SK-N-SH treated with all-trans-retinoic acid at 6 μM for 48 hours (cell line): ENCODE data around the gene RAC3.

ENCODE experiments used
- ARNTL ChIP-seq: fragments of 450-650 bp; formaldehyde crosslinking; IDR thresholded peaks from 2 replicates; pipeline ENCODE4 v1.5.0; 2020; ENCODE audit warnings: low read depth, mild to moderate bottlenecking, moderate library complexity, borderline replicate concordance
- BACH2 ChIP-seq: fragments of 250-450 bp; sonication (Bioruptor Pico); IDR thresholded peaks from 2 replicates; pipeline ENCODE4 v1.9.0; 2021; ENCODE audit warnings: mild to moderate bottlenecking, borderline replicate concordance
- ESRRG ChIP-seq: fragments of 250-450 bp; sonication (Bioruptor Pico); IDR thresholded peaks from 2 replicates; pipeline ENCODE4 v1.6.1; 2021; ENCODE audit warnings: mild to moderate bottlenecking
- OSR1 ChIP-seq: fragments of 250-450 bp; sonication (Bioruptor Pico); IDR thresholded peaks from 2 replicates; pipeline ENCODE4 v1.8.0; 2022; ENCODE audit warnings: moderate library complexity, mild to moderate bottlenecking, inconsistent platforms
- PPARA ChIP-seq: fragments of 250-450 bp; sonication (Bioruptor Pico); IDR thresholded peaks from 2 replicates; pipeline ENCODE4 v1.5.0; 2020; ENCODE audit warnings: mild to moderate bottlenecking, borderline replicate concordance
- RARB ChIP-seq: fragments of 250-450 bp; sonication (Bioruptor Pico); IDR thresholded peaks from 2 replicates; pipeline ENCODE4 v1.8.0; 2021; ENCODE audit warnings: mild to moderate bottlenecking, moderate library complexity
- ZFP3 ChIP-seq: fragments of 250-450 bp; sonication (Bioruptor Pico); IDR thresholded peaks from 2 replicates; pipeline ENCODE4 v1.5.0; 2020; ENCODE audit warnings: mild to moderate bottlenecking, moderate library complexity
- ZFP30 ChIP-seq: fragments of 450-650 bp; formaldehyde crosslinking; IDR thresholded peaks from 2 replicates; pipeline ENCODE4 v1.5.0; 2022; ENCODE audit warnings: mild to moderate bottlenecking, moderate library complexity
- TF ChIP-seq, protein P1 (sequence below): fragments of 250-450 bp; sonication (Bioruptor Pico); IDR thresholded peaks from 2 replicates; pipeline ENCODE4 v1.8.0; 2020; ENCODE audit warnings: mild to moderate bottlenecking, moderate library complexity, borderline replicate concordance
- TF ChIP-seq, protein P2 (sequence below): fragments of 250-450 bp; sonication (Bioruptor Pico); IDR thresholded peaks from 2 replicates; pipeline ENCODE4 v1.8.0; 2021; ENCODE audit warnings: low read depth, mild to moderate bottlenecking, moderate library complexity, borderline replicate concordance

- no peak for TF ChIP-seq ARNTL (CRISPR knock-in tag)
- no peak for TF ChIP-seq ZFP30 (CRISPR knock-in tag)
- TF ChIP-seq, protein P1, sequence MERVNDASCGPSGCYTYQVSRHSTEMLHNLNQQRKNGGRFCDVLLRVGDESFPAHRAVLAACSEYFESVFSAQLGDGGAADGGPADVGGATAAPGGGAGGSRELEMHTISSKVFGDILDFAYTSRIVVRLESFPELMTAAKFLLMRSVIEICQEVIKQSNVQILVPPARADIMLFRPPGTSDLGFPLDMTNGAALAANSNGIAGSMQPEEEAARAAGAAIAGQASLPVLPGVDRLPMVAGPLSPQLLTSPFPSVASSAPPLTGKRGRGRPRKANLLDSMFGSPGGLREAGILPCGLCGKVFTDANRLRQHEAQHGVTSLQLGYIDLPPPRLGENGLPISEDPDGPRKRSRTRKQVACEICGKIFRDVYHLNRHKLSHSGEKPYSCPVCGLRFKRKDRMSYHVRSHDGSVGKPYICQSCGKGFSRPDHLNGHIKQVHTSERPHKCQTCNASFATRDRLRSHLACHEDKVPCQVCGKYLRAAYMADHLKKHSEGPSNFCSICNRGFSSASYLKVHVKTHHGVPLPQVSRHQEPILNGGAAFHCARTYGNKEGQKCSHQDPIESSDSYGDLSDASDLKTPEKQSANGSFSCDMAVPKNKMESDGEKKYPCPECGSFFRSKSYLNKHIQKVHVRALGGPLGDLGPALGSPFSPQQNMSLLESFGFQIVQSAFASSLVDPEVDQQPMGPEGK (CRISPR knock-in tag): no peak
- TF ChIP-seq, protein P2, sequence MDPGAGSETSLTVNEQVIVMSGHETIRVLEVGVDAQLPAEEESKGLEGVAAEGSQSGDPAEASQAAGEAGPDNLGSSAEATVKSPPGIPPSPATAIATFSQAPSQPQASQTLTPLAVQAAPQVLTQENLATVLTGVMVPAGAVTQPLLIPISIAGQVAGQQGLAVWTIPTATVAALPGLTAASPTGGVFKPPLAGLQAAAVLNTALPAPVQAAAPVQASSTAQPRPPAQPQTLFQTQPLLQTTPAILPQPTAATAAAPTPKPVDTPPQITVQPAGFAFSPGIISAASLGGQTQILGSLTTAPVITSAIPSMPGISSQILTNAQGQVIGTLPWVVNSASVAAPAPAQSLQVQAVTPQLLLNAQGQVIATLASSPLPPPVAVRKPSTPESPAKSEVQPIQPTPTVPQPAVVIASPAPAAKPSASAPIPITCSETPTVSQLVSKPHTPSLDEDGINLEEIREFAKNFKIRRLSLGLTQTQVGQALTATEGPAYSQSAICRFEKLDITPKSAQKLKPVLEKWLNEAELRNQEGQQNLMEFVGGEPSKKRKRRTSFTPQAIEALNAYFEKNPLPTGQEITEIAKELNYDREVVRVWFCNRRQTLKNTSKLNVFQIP (CRISPR knock-in tag): no peak
- TF ChIP-seq PPARA: no peak
- TF ChIP-seq RARB (CRISPR knock-in tag): no peak
- TF ChIP-seq ZFP3: no peak
- no peak for TF ChIP-seq OSR1 (CRISPR knock-in tag)
- TF ChIP-seq ESRRG (CRISPR knock-in tag): no peak
- no peak for TF ChIP-seq BACH2 (CRISPR knock-in tag)
These were observed 32.6 kb upstream of the RAC3 start for GRCh38 chr17:81998691-81999438.
